ENCODE measurements around the gene OR7C1.
"Not testable (repeated sequence)": the region's sequence is repeated elsewhere in the genome, so short reads cannot be mapped to it uniquely, and the experiment has no call there.

OR7C1 gene

GRCh38 chr19:14768001-14768400, 67.0 kb downstream of the OR7C1 start:
- peaks cover 8% of the 10 kb centered on the region for H3K27me3 ChIP-seq (ENCODE audit: insufficient read depth, insufficient read length)
- no peak overlapping the region for H3K9ac ChIP-seq (ENCODE audit: insufficient read length, low read depth)
- H3K4me3 ChIP-seq (ENCODE audit: insufficient read length, low read depth): no peak overlapping the region
- no peaks in the 10 kb centered on the region for H3K4me1 ChIP-seq (ENCODE audit: insufficient read depth, insufficient read length)
- peaks cover 2% of the 10 kb centered on the region for H3K36me3 ChIP-seq (ENCODE audit: insufficient read depth, insufficient read length, low read length)
- H3K9me3 ChIP-seq (ENCODE audit: insufficient read depth, low read length): no peaks in the 10 kb centered on the region
- DNase-seq (ENCODE audit: low read depth, low spot score): no peak
- TF ChIP-seq ZNF274 (IDR thresholded peaks at IDR 0.05; ENCODE audit: low read depth, low read length) (no peak), YY1 (IDR thresholded peaks at IDR 0.05; ENCODE audit: insufficient read depth, insufficient read length) (no peak), SUZ12 (IDR thresholded peaks at IDR 0.05; ENCODE audit: extremely low read depth, insufficient read depth, insufficient read length) (no peak)

- H3K36me3 ChIP-seq (ENCODE audit: insufficient read depth, insufficient read length, low read length): peaks cover 2% of the 10 kb centered on the region
These were observed 67.5 kb downstream of the OR7C1 start for GRCh38 chr19:14767466-14767971.

GRCh38 chr19:14765841-14766240, 69.1 kb downstream of the OR7C1 start:
- H3K4me3 ChIP-seq (ENCODE audit: insufficient read length, low read depth); H3K9me3 ChIP-seq (ENCODE audit: insufficient read depth, low read length); DNase-seq (ENCODE audit: low read depth, low spot score); H3K4me1 ChIP-seq (ENCODE audit: insufficient read depth, insufficient read length); H3K27me3 ChIP-seq (ENCODE audit: insufficient read depth, insufficient read length); H3K9ac ChIP-seq (ENCODE audit: insufficient read length, low read depth); H3K36me3 ChIP-seq (ENCODE audit: insufficient read depth, insufficient read length, low read length): not testable (repeated sequence)

More at GRCh38 chr19:14767466-14767971, 67.5 kb downstream of the OR7C1 start:
- Histone ChIP-seq H3K4me3 (ENCODE audit: insufficient read length, low read depth) (no peak overlapping the region), H3K9me3 (ENCODE audit: insufficient read depth, low read length) (no peaks in the 10 kb centered on the region), H3K27me3 (ENCODE audit: insufficient read depth, insufficient read length) (peaks cover 8% of the 10 kb centered on the region), H3K4me1 (ENCODE audit: insufficient read depth, insufficient read length) (no peaks in the 10 kb centered on the region), H3K9ac (ENCODE audit: insufficient read length, low read depth) (no peak overlapping the region)
- no peak for TF ChIP-seq YY1 (IDR thresholded peaks at IDR 0.05; ENCODE audit: insufficient read depth, insufficient read length)
- TF ChIP-seq ZNF274 (IDR thresholded peaks at IDR 0.05; ENCODE audit: low read depth, low read length): no peak
- no peak for TF ChIP-seq SUZ12 (IDR thresholded peaks at IDR 0.05; ENCODE audit: extremely low read depth, insufficient read depth, insufficient read length)
- no peak for DNase-seq (ENCODE audit: low read depth, low spot score)

GRCh38 chr19:14765403-14765802, 69.6 kb downstream of the OR7C1 start:
- H3K4me1 ChIP-seq (ENCODE audit: insufficient read depth, insufficient read length); H3K36me3 ChIP-seq (ENCODE audit: insufficient read depth, insufficient read length, low read length); H3K27me3 ChIP-seq (ENCODE audit: insufficient read depth, insufficient read length); H3K9ac ChIP-seq (ENCODE audit: insufficient read length, low read depth); DNase-seq (ENCODE audit: low read depth, low spot score); H3K9me3 ChIP-seq (ENCODE audit: insufficient read depth, low read length); H3K4me3 ChIP-seq (ENCODE audit: insufficient read length, low read depth): not testable (repeated sequence)

GRCh38 chr19:14764401-14764800, 70.6 kb downstream of the OR7C1 start:
- no peaks in the 10 kb centered on the region for H3K9me3 ChIP-seq (ENCODE audit: insufficient read depth, low read length)
- no peak for DNase-seq (ENCODE audit: low read depth, low spot score)
- no peaks in the 10 kb centered on the region for H3K4me1 ChIP-seq (ENCODE audit: insufficient read depth, insufficient read length)
- no peak overlapping the region for H3K9ac ChIP-seq (ENCODE audit: insufficient read length, low read depth)
- no peak for TF ChIP-seq YY1 (IDR thresholded peaks at IDR 0.05; ENCODE audit: insufficient read depth, insufficient read length)
- peaks cover 8% of the 10 kb centered on the region for H3K27me3 ChIP-seq (ENCODE audit: insufficient read depth, insufficient read length)
- no peak overlapping the region for H3K4me3 ChIP-seq (ENCODE audit: insufficient read length, low read depth)
- H3K36me3 ChIP-seq (ENCODE audit: insufficient read depth, insufficient read length, low read length): peaks cover 2% of the 10 kb centered on the region

GRCh38 chr19:14763497-14764145, 71.4 kb downstream of the OR7C1 start:
- DNase-seq (ENCODE audit: low read depth, low spot score): no peak
- Histone ChIP-seq H3K4me3 (ENCODE audit: insufficient read length, low read depth) (no peak overlapping the region), H3K36me3 (ENCODE audit: insufficient read depth, insufficient read length, low read length) (peaks cover 2% of the 10 kb centered on the region), H3K9ac (ENCODE audit: insufficient read length, low read depth) (no peak overlapping the region), H3K4me1 (ENCODE audit: insufficient read depth, insufficient read length) (no peaks in the 10 kb centered on the region), H3K9me3 (ENCODE audit: insufficient read depth, low read length) (no peaks in the 10 kb centered on the region), H3K27me3 (ENCODE audit: insufficient read depth, insufficient read length) (peaks cover 8% of the 10 kb centered on the region)
- no peak for TF ChIP-seq YY1 (IDR thresholded peaks at IDR 0.05; ENCODE audit: insufficient read depth, insufficient read length)
- no peak for TF ChIP-seq ZNF274 (IDR thresholded peaks at IDR 0.05; ENCODE audit: low read depth, low read length)
- no peak for TF ChIP-seq SUZ12 (IDR thresholded peaks at IDR 0.05; ENCODE audit: extremely low read depth, insufficient read depth, insufficient read length)

- no peaks in the 10 kb centered on the region for H3K36me3 ChIP-seq (ENCODE audit: insufficient read depth, insufficient read length, low read length)
- TF ChIP-seq SUZ12 (IDR thresholded peaks at IDR 0.05; ENCODE audit: extremely low read depth, insufficient read depth, insufficient read length): no peak
- TF ChIP-seq YY1 (IDR thresholded peaks at IDR 0.05; ENCODE audit: insufficient read depth, insufficient read length): no peak
- no peak for TF ChIP-seq ZNF274 (IDR thresholded peaks at IDR 0.05; ENCODE audit: low read depth, low read length)
These were observed 72.9 kb downstream of the OR7C1 start for GRCh38 chr19:14762111-14762510.

GRCh38 chr19:14761607-14762006, 73.4 kb downstream of the OR7C1 start:
- Histone ChIP-seq H3K4me1 (ENCODE audit: insufficient read depth, insufficient read length) (no peaks in the 10 kb centered on the region), H3K9ac (ENCODE audit: insufficient read length, low read depth) (no peak overlapping the region), H3K9me3 (ENCODE audit: insufficient read depth, low read length) (no peaks in the 10 kb centered on the region), H3K36me3 (ENCODE audit: insufficient read depth, insufficient read length, low read length) (no peaks in the 10 kb centered on the region), H3K4me3 (ENCODE audit: insufficient read length, low read depth) (no peak overlapping the region), H3K27me3 (ENCODE audit: insufficient read depth, insufficient read length) (peaks cover 8% of the 10 kb centered on the region)
- no peak for DNase-seq (ENCODE audit: low read depth, low spot score)
- TF ChIP-seq ZNF274 (IDR thresholded peaks at IDR 0.05; ENCODE audit: low read depth, low read length): no peak
- TF ChIP-seq YY1 (IDR thresholded peaks at IDR 0.05; ENCODE audit: insufficient read depth, insufficient read length): no peak
- TF ChIP-seq SUZ12 (IDR thresholded peaks at IDR 0.05; ENCODE audit: extremely low read depth, insufficient read depth, insufficient read length): no peak

More at GRCh38 chr19:14762111-14762510, 72.9 kb downstream of the OR7C1 start:
- Histone ChIP-seq H3K4me1 (ENCODE audit: insufficient read depth, insufficient read length) (no peaks in the 10 kb centered on the region), H3K9me3 (ENCODE audit: insufficient read depth, low read length) (no peaks in the 10 kb centered on the region), H3K9ac (ENCODE audit: insufficient read length, low read depth) (no peak overlapping the region), H3K27me3 (ENCODE audit: insufficient read depth, insufficient read length) (peaks cover 8% of the 10 kb centered on the region), H3K4me3 (ENCODE audit: insufficient read length, low read depth) (no peak overlapping the region)
- DNase-seq (ENCODE audit: low read depth, low spot score): no peak

Measured in NT2/D1 (cell line).